ENCODE data around the gene PUS10. TPM values are rescaled to one million over a fixed set of nuclear protein-coding genes. Genes with fewer than 3 reads are reported as not detected.

Gene PUS10
- total and polyA plus RNA-seq, 2 of the 8 experiments (the other 6 are each of a cell fraction or from before 2014, with no cell fraction given), result 1.3 to 3.1 TPM

DNA sequence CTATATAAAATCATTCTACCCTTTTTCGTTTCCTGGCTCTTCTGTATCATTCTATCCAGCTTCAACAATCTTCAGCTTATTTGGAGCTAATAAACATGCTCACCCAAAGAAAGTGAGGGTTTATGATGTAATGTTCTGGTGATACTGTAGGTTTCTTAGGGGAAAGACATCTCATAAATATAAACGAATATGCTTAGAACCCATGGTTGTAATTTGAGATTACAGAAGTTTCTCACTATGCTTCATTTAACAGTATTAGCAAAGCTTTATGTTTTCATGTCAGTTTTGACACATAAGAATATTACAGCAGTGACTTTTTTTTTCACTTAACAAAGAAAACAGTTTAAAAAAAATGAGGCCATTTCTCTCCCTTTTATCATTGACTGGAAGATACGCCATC lies 12.3 kb downstream of the PUS10 start (continued):
- no peak for TF ChIP-seq CBX5 (IDR thresholded peaks at IDR 0.05; ENCODE audit: low read depth, low read length)
- no peak for TF ChIP-seq TCF12 (IDR thresholded peaks at IDR 0.05; ENCODE audit: low read depth, low read length)
- TF ChIP-seq TBP (IDR thresholded peaks at IDR 0.05; ENCODE audit: low read depth, low read length), result no peak
- TF ChIP-seq, protein P1, sequence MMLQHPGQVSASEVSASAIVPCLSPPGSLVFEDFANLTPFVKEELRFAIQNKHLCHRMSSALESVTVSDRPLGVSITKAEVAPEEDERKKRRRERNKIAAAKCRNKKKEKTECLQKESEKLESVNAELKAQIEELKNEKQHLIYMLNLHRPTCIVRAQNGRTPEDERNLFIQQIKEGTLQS (IDR thresholded peaks at IDR 0.05; ENCODE audit: insufficient read depth, low read depth, low read length), result no peak
